IMR-90 (cell line): ENCODE measurements around the gene CISTR. TPM values are rescaled to one million over a fixed set of nuclear protein-coding genes. Genes with fewer than 3 reads are reported as not detected.
"Not testable (repeated sequence)": the region's sequence is repeated elsewhere in the genome, so short reads cannot be mapped to it uniquely, and the experiment has no call there.

Experiments used
- ATAC-seq: fragments of 200-7000 bp; cut with Tn5 transposase; 2 replicates; pipeline ENCODE4 v1.9.1; 2020; ENCODE audit warnings: low read depth, mild to moderate bottlenecking, moderate library complexity
- BruUV-seq: library from RNA; stranded (reverse); fragments of 400-500 nt; replicated peaks from 2 replicates; lab custom pipeline; 2021; lab: Mats Ljungman, UMichigan
- CTCF ChIA-PET: fragments of 300-600 bp; formaldehyde crosslinking; extraction: SDS; loops from one replicate; lab custom pipeline; 2021; ENCODE audit warnings: antibody characterized with exemption; lab: Yijun Ruan, JAX
- POLR2A ChIA-PET: fragments of 300-600 bp; sonication (Branson Sonifier 250); formaldehyde crosslinking; loops from one replicate; lab custom pipeline; 2022; ENCODE audit warnings: antibody characterized with exemption; ENCODE audit not compliant: unreplicated experiment; lab: Charles Lee
- DNase-seq: peaks from one replicate; pipeline ENCODE4 v3.0.0; 2013
- H2AFZ ChIP-seq: replicated peaks from 2 replicates; pipeline ENCODE3; 2013; ENCODE audit warnings: low read length, mild to moderate bottlenecking; ENCODE audit not compliant: poor library complexity
- H2AK5ac ChIP-seq: 2 replicates; pipeline ENCODE4 v1.6.1; 2013; ENCODE audit warnings: low read depth, low read length, inconsistent platforms
- H2AK9ac ChIP-seq: replicated peaks from 2 replicates; pipeline ENCODE3; 2013; ENCODE audit warnings: mild to moderate bottlenecking, low read depth, low read length, moderate library complexity; ENCODE audit not compliant: poor library complexity
- H2BK120ac ChIP-seq: 2 replicates; pipeline ENCODE4 v1.6.1; 2013; ENCODE audit warnings: low read depth, low read length, inconsistent platforms
- H2BK15ac ChIP-seq: 3 replicates; pipeline ENCODE4 v1.6.1; 2013; ENCODE audit warnings: low read depth, low read length, inconsistent platforms
- H2BK20ac ChIP-seq: 2 replicates; pipeline ENCODE4 v1.6.1; 2013; ENCODE audit warnings: low read depth, mild to moderate bottlenecking, inconsistent platforms, low read length, moderate library complexity
- H2BK5ac ChIP-seq: 2 replicates; pipeline ENCODE4 v1.6.1; 2013; ENCODE audit warnings: mild to moderate bottlenecking, low read depth, low read length, inconsistent platforms; ENCODE audit not compliant: poor library complexity, severe bottlenecking
- H3K14ac ChIP-seq: replicated peaks from 2 replicates; pipeline ENCODE4 v1.6.1; 2013; ENCODE audit warnings: low read depth, low read length, inconsistent platforms
- H3K18ac ChIP-seq: 2 replicates; pipeline ENCODE4 v1.6.1; 2013; ENCODE audit warnings: low read depth, low read length, control low read depth
- H3K23ac ChIP-seq: 2 replicates; pipeline ENCODE4 v1.6.1; 2013; ENCODE audit warnings: low read depth, low read length, inconsistent platforms
- H3K27ac ChIP-seq: 2 replicates; pipeline ENCODE4 v1.5.1; 2013; ENCODE audit warnings: mild to moderate bottlenecking, control low read depth, low read length; ENCODE audit not compliant: insufficient read depth
- H3K27me3 ChIP-seq: 2 replicates; pipeline ENCODE4 v1.6.1; 2013; ENCODE audit warnings: low read length; ENCODE audit not compliant: control insufficient read depth, insufficient read depth
- H3K36me3 ChIP-seq: 2 replicates; pipeline ENCODE4 v1.6.1; 2013; ENCODE audit warnings: low read length, mixed read lengths; ENCODE audit not compliant: control insufficient read depth, insufficient read depth
- H3K4ac ChIP-seq: 2 replicates; pipeline ENCODE4 v1.6.1; 2013; ENCODE audit warnings: low read depth, low read length, inconsistent platforms
- H3K4me1 ChIP-seq: 2 replicates; pipeline ENCODE4 v1.6.1; 2013; ENCODE audit warnings: low read length, mixed read lengths; ENCODE audit not compliant: control insufficient read depth, insufficient read depth
- H3K4me2 ChIP-seq: 2 replicates; pipeline ENCODE4 v1.6.1; 2013; ENCODE audit warnings: low read depth, mild to moderate bottlenecking, control low read depth, low read length, moderate library complexity
- H3K4me3 ChIP-seq: 2 replicates; pipeline ENCODE4 v1.5.1; 2013; ENCODE audit warnings: low read depth, mild to moderate bottlenecking, control low read depth, low read length, moderate library complexity; ENCODE audit not compliant: insufficient read depth
- H3K56ac ChIP-seq: 2 replicates; pipeline ENCODE4 v1.6.1; 2013; ENCODE audit warnings: low read length, inconsistent platforms; ENCODE audit not compliant: insufficient read depth; ENCODE audit errors: extremely low read depth
- H3K79me1 ChIP-seq, 2 experiments: 2 replicates each; pipeline ENCODE4 v1.6.1; 2013; ENCODE audit warnings: low read length in 2 of 2, inconsistent platforms in 1 of 2, low read depth in 1 of 2
- H3K9ac ChIP-seq: 2 replicates; pipeline ENCODE4 v1.6.1; 2013; ENCODE audit warnings: low read depth, low read length, control low read depth
- H3K9me1 ChIP-seq: 2 replicates; pipeline ENCODE4 v1.6.1; 2013; ENCODE audit warnings: low read length, inconsistent platforms; ENCODE audit not compliant: insufficient read depth
- H3K9me3 ChIP-seq: 2 replicates; pipeline ENCODE4 v1.6.1; 2013; ENCODE audit warnings: low read length; ENCODE audit not compliant: control insufficient read depth, insufficient read depth
- H4K20me1 ChIP-seq: 2 replicates; pipeline ENCODE4 v1.6.1; 2013; ENCODE audit warnings: low read length, inconsistent platforms; ENCODE audit not compliant: insufficient read depth
- H4K5ac ChIP-seq: 2 replicates; pipeline ENCODE4 v1.6.1; 2013; ENCODE audit warnings: mild to moderate bottlenecking, low read depth, low read length, control low read depth
- H4K8ac ChIP-seq, 2 experiments: 2 replicates each; pipeline ENCODE4 v1.6.1; 2013; ENCODE audit warnings: low read depth in 2 of 2, low read length in 2 of 2, control low read depth in 1 of 2, inconsistent platforms in 1 of 2
- H4K91ac ChIP-seq: 2 replicates; pipeline ENCODE4 v1.6.1; 2013; ENCODE audit warnings: low read depth, low read length, inconsistent platforms; ENCODE audit not compliant: insufficient read depth
- WGBS, 2 experiments: methylation state at CpG; one replicate each; pipeline versions ENCODE4 v1.1.5 to v1.1.7; 2013; ENCODE audit warnings: missing lambda C conversion rate in 2 of 2; ENCODE audit not compliant: insufficient read length in 1 of 2; ENCODE audit errors: extremely low coverage in 2 of 2; 5-methylcytosine and 5-hydroxymethylcytosine counted together
- dilution Hi-C: fragments of 300-500 bp; cut with HindIII; formaldehyde crosslinking; loops from one replicate; pipeline ENCODE4 v1.14.3; 2018; ENCODE audit warnings: low sequenced_read_pairs; ENCODE audit not compliant: unreplicated experiment
- in situ Hi-C: fragments of 300-500 bp; cut with MboI; formaldehyde crosslinking; loops from 3 replicates; pipeline ENCODE4 v1.14.3; 2019; ENCODE audit warnings: low sequenced_read_pairs, inconsistent platforms, mixed read lengths
- intact Hi-C: fragments of 100-400 bp; cut with micrococcal nuclease; formaldehyde crosslinking; loops from 2 replicates; pipeline ENCODE4 v1.10.0; 2022
- polyA plus RNA-seq, 3 experiments: library from polyadenylated mRNA; depleted of rRNA; stranded (reverse); fragments of >200 nt; gene quantifications; 2 replicates each; pipeline ENCODE4 v1.2.3, GENCODE V29; 2012; ENCODE audit warnings: low replicate concordance in 1 of 3
- total RNA-seq: library from RNA; depleted of rRNA; stranded (reverse); fragments of >200 nt; gene quantifications from 2 replicates; pipeline ENCODE4 v1.2.3, GENCODE V29; 2012

Gene CISTR
- total and polyA plus RNA-seq, 2 of the 4 experiments (the other 2 are of a cell fraction), result not detected

DNA sequence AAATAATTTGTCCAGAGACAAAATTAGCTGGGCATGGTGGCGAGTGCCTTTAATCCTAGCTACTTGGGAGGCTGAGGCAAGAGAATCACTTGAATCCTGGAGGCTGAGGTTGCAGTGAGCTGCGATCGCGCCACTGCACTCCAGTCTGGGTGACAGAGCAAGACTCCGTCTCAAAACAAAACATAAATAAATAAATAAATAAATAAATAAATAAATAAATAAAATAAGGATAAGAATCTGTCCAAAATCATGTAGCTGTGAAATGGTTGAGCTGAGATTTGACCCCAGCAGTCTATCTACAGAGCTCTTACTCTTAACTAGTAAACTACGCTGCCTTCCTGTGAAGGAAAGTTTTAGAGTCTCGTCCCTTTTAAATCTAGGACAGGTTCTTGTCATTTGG lies 27.9 kb upstream of the CISTR start:
- POLR2A ChIA-PET, H2BK20ac ChIP-seq, H2BK15ac ChIP-seq, H3K56ac ChIP-seq, intact Hi-C loops, H2BK120ac ChIP-seq, H4K91ac ChIP-seq, BruUV-seq, dilution Hi-C loops, H2AFZ ChIP-seq, H3K9me1 ChIP-seq, H3K9ac ChIP-seq, H2AK9ac ChIP-seq, ATAC-seq, H4K5ac ChIP-seq, H4K20me1 ChIP-seq, H3K4me2 ChIP-seq, H3K4me3 ChIP-seq, DNase-seq, H4K8ac ChIP-seq, H3K4ac ChIP-seq, H3K23ac ChIP-seq, H3K18ac ChIP-seq, H2BK5ac ChIP-seq, H3K27ac ChIP-seq, H2AK5ac ChIP-seq, H3K9me3 ChIP-seq, H3K4me1 ChIP-seq, H3K36me3 ChIP-seq, H3K79me1 ChIP-seq, H3K14ac ChIP-seq: not testable (repeated sequence)
- peaks cover 29% of the 10 kb centered on the region for H3K27me3 ChIP-seq
- WGBS, 2 experiments, result no CpG with 5 or more reads among the region's 7 CpGs
- in situ Hi-C loops, result loop anchor here (10.0 kb wide), 1 partner anchor 425 kb away; no protein-coding TSS in a partner anchor
- CTCF ChIA-PET, result interaction anchor here (0.8 kb wide), 1 partner anchor 113 kb away, joined by 4 read pairs; no protein-coding TSS in a partner anchor
